Upper lobe of right lung (tissue), 1 donor: ENCODE results near the gene NKPD1. TPM values are rescaled to one million over a fixed set of nuclear protein-coding genes. Genes with fewer than 3 reads are reported as not detected.
A peak's percentile ranks its signal among the peaks of the same experiment; 100 is the strongest.

Experiments
- ATAC-seq: fragments of 200-7000 bp; cut with Tn5 transposase; one replicate; pipeline ENCODE4 v1.9.1; 2020; ENCODE audit warnings: mild to moderate bottlenecking, moderate library complexity
- DNase-seq: peaks from one replicate; pipeline ENCODE4 v3.0.0-alpha.2; 2020
- H3K27ac ChIP-seq: fragments of 200-600 bp; one replicate; pipeline ENCODE4 v1.8.0; 2022
- H3K27me3 ChIP-seq: fragments of 200-600 bp; one replicate; pipeline ENCODE4 v1.8.0; 2022; ENCODE audit warnings: mild to moderate bottlenecking
- H3K36me3 ChIP-seq: fragments of 200-600 bp; one replicate; pipeline ENCODE4 v1.8.0; 2022
- H3K4me1 ChIP-seq: fragments of 200-600 bp; one replicate; pipeline ENCODE4 v1.8.0; 2022
- H3K4me3 ChIP-seq: fragments of 200-600 bp; one replicate; pipeline ENCODE4 v1.8.0; 2022; ENCODE audit warnings: mild to moderate bottlenecking
- H3K9me3 ChIP-seq: fragments of 200-600 bp; one replicate; pipeline ENCODE4 v1.8.0; 2022
- intact Hi-C: fragments of 100-400 bp; cut with DNase I; formaldehyde crosslinking; loops from one replicate; pipeline ENCODE4 v1.11.0; 2022
- total RNA-seq: library from RNA; stranded (reverse); fragmentation: NEBNext Ultra II Directional; extraction: Animal tissue kit (Norgen Biotek cat#: 25700); gene quantifications from one replicate; pipeline ENCODE4 v1.2.1, GENCODE V29; 2021
- TF ChIP-seq, protein P1 (sequence below): fragments of 200-600 bp; IDR thresholded peaks from one replicate; pipeline ENCODE4 v1.8.0; 2022; ENCODE audit warnings: antibody characterized with exemption
- donor health status: DM: no; HTN: yes; CAD: no; lungs with severe emphysema.

NKPD1 gene
- total RNA-seq, 1 donor from 2014 or later, result not detected

GRCh38 chr19:45172611-45173208 is 11.9 kb upstream of the NKPD1 start:
- TF ChIP-seq, protein P1, sequence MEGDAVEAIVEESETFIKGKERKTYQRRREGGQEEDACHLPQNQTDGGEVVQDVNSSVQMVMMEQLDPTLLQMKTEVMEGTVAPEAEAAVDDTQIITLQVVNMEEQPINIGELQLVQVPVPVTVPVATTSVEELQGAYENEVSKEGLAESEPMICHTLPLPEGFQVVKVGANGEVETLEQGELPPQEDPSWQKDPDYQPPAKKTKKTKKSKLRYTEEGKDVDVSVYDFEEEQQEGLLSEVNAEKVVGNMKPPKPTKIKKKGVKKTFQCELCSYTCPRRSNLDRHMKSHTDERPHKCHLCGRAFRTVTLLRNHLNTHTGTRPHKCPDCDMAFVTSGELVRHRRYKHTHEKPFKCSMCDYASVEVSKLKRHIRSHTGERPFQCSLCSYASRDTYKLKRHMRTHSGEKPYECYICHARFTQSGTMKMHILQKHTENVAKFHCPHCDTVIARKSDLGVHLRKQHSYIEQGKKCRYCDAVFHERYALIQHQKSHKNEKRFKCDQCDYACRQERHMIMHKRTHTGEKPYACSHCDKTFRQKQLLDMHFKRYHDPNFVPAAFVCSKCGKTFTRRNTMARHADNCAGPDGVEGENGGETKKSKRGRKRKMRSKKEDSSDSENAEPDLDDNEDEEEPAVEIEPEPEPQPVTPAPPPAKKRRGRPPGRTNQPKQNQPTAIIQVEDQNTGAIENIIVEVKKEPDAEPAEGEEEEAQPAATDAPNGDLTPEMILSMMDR, result no peak
- H3K36me3 ChIP-seq, result no peaks in the 10 kb centered on the region
- H3K4me1 ChIP-seq, result peaks cover 25% of the 10 kb centered on the region
- DNase-seq (no peak), ATAC-seq (no peak)
- H3K9me3 ChIP-seq, result no peaks in the 10 kb centered on the region
- peak overlapping the region; percentile 30 for H3K27ac ChIP-seq
- intact Hi-C loops, result no loop called here
- no peaks in the 10 kb centered on the region for H3K27me3 ChIP-seq
- no peak overlapping the region for H3K4me3 ChIP-seq

DNA sequence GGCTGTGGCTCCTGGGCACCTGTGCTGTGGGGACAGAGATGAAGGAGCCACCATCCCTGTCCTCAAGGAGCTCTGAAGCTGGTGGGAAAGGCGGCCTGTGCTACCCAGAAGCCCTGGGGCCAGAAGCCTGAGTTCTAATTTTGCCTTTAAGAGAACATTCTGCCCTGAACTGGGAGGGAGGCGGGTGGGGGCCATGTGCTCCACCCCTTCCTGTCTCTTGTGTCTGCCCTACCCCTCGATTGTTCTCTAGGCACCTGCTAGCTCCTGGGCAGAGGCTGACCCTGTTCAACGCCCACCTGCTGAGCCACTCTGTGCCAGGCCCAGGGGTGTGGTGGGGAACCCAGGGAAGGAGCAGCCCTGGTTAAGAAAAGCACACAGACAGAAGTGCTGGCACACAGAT is 11.4 kb upstream of the NKPD1 start:
- intact Hi-C loops, result no loop called here
- Histone ChIP-seq H3K36me3 (no peaks in the 10 kb centered on the region), H3K9me3 (no peaks in the 10 kb centered on the region), H3K4me3 (no peak overlapping the region), H3K27me3 (no peaks in the 10 kb centered on the region), H3K4me1 (peaks cover 20% of the 10 kb centered on the region), H3K27ac (peak overlapping the region; percentile 30)
- DNase-seq (no peak), ATAC-seq (peak; percentile 4)
- TF ChIP-seq, protein P1, result no peak

GRCh38 chr19:45171211-45171623 is 10.4 kb upstream of the NKPD1 start:
- Histone ChIP-seq H3K36me3 (no peaks in the 10 kb centered on the region), H3K27me3 (no peaks in the 10 kb centered on the region), H3K4me3 (no peak overlapping the region), H3K9me3 (no peaks in the 10 kb centered on the region), H3K4me1 (peaks cover 18% of the 10 kb centered on the region), H3K27ac (peak overlapping the region; percentile 66)
- TF ChIP-seq, protein P1, result no peak
- no peak for ATAC-seq
- no peak for DNase-seq
- intact Hi-C loops, result no loop called here

DNA sequence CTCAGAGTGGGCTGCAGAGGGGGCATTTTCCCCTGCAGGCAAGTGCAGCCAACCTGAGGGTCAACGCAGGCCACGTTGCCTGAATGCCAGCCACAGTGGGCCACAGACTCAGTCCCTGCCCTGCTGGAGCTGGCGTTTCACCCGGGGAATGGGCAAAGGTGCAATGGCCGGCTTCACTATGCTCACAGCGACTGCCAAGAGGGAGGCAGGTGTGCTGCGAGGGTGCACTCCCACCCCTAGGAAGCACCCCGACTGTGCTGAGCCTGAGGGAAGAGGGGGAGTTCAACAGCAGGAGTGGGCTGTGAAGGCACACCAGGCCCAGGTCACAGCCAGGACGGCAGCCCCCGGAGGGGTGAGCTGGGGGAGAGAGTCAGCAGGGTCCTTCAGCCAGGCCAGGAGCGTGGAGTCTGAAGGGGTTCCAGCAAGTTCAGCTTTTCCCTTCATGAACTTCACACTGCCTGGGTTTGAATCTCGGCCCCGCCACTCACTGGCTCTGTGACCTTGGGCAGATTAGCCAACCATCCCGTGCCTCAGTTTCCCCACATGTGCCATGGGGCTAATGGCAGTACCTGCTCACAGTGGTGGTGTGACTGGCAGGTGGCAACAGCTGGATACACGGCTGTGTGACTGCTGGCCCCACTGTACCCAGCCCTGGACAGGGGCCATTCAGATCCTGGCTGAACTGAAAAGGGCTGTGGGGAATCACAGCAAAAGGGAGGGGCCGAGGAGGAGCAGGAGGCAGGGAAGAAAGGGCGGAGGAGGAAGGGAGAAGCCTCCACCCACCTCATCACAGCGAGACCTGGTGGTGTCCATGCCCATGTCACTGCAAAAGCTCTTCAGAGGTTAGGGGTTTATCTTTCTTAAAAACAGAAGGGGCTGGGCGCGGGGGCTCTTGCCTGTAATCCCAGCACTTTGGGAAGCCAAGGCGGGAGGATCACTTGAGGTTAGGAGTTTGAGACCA is 9.6 kb upstream of the NKPD1 start:
- TF ChIP-seq, protein P1, result no peak
- ATAC-seq, result no peak
- Histone ChIP-seq H3K9me3 (no peaks in the 10 kb centered on the region), H3K27ac (peak overlapping the region; percentile 11), H3K36me3 (no peaks in the 10 kb centered on the region), H3K4me1 (peaks cover 18% of the 10 kb centered on the region), H3K4me3 (no peak overlapping the region), H3K27me3 (no peaks in the 10 kb centered on the region)
- DNase-seq, result no peak
- intact Hi-C loops, result no loop called here

DNA sequence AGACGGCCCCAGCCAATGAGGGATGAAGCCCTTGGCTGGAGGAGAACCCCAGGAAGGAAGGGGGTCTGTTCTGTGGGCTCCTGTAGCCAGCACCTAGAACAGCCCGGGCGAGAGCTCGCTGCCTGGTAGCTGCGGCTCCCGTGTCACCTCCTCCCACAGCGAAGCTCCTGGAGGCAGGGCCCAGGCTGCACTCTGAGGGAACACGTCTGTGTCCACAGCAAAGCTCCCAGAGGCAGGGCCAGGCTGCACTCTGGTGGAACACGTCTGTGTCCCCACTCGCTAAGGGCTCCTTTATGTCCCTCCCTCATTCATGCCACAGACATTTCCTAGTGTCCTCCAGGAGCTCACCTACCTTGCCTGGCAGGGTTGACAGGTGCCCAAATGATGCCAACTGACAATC is 8.8 kb upstream of the NKPD1 start:
- DNase-seq (no peak), ATAC-seq (no peak)
- TF ChIP-seq, protein P1, result no peak
- intact Hi-C loops, result no loop called here
- Histone ChIP-seq H3K27ac (no peak overlapping the region), H3K36me3 (no peaks in the 10 kb centered on the region), H3K4me1 (peaks cover 22% of the 10 kb centered on the region), H3K4me3 (no peak overlapping the region), H3K27me3 (no peaks in the 10 kb centered on the region), H3K9me3 (no peaks in the 10 kb centered on the region)
